K562 (cell line): ENCODE results near the gene MRPS15. TPM values are rescaled to one million over a fixed set of nuclear protein-coding genes. Genes with fewer than 3 reads are reported as not detected.
A peak's percentile ranks its signal among the peaks of the same experiment; 100 is the strongest.

ENCODE experiments used
- ATF2 ChIP-seq: sonication (generic); formaldehyde crosslinking; IDR thresholded peaks from 2 replicates; pipeline ENCODE4 v1.8.1; 2022; ENCODE audit warnings: missing genetic modification reagents
- DNMT1 ChIP-seq: fragments of 450-650 bp; IDR thresholded peaks from 2 replicates; pipeline ENCODE4 v1.6.1; 2016; ENCODE audit warnings: antibody characterized with exemption, mild to moderate bottlenecking
- EZH2 ChIP-seq: IDR thresholded peaks from 2 replicates; pipeline ENCODE4 v1.6.1; 2012; ENCODE audit warnings: low read depth, mild to moderate bottlenecking, inconsistent platforms, low read length, borderline replicate concordance
- FOXP1 ChIP-seq: sonication (generic); formaldehyde crosslinking; IDR thresholded peaks from 2 replicates; pipeline ENCODE4 v1.8.0; 2022; ENCODE audit warnings: mild to moderate bottlenecking, missing genetic modification reagents
- FUS ChIP-seq: fragments of 200-400 bp; formaldehyde crosslinking; optimal IDR thresholded peaks from 2 replicates; pipeline ENCODE3; 2017; ENCODE audit warnings: low read depth, low read length
- GABPB1 ChIP-seq: sonication (generic); formaldehyde crosslinking; IDR thresholded peaks from 2 replicates; pipeline ENCODE4 v1.8.0; 2022; ENCODE audit warnings: mild to moderate bottlenecking, missing genetic modification reagents
- KDM5B ChIP-seq: fragments of 200-600 bp; sonication (generic); IDR thresholded peaks from 2 replicates; pipeline ENCODE4 v1.6.1; 2012; ENCODE audit warnings: low read depth, mild to moderate bottlenecking, moderate library complexity, low read length, control low read depth, inconsistent platforms; ENCODE audit not compliant: insufficient replicate concordance
- PATZ1 ChIP-seq: fragments of 250-450 bp; sonication (Bioruptor Pico); IDR thresholded peaks from 2 replicates; pipeline ENCODE4 v1.5.0; 2020; ENCODE audit warnings: mild to moderate bottlenecking, borderline replicate concordance
- POLR3G ChIP-seq: IDR thresholded peaks from 2 replicates; pipeline ENCODE4 v1.6.1; 2011; ENCODE audit not compliant: insufficient read length, insufficient replicate concordance; ENCODE audit errors: extremely low read depth
- PRPF4 ChIP-seq: fragments of 200-400 bp; formaldehyde crosslinking; IDR thresholded peaks from one replicate; pipeline ENCODE4 v1.6.1; 2017; ENCODE audit warnings: low read length, low read depth, mild to moderate bottlenecking; ENCODE audit not compliant: insufficient read depth, poor library complexity, severe bottlenecking
- SMARCE1 ChIP-seq: fragments of 450-650 bp; IDR thresholded peaks from 2 replicates; pipeline ENCODE4 v1.7.1; 2016; ENCODE audit warnings: mild to moderate bottlenecking
- SUPT5H ChIP-seq: fragments of 450-650 bp; IDR thresholded peaks from 2 replicates; pipeline ENCODE4 v1.6.1; 2016
- TFAM ChIP-seq: fragments of 250-450 bp; sonication (Bioruptor Pico); conservative IDR thresholded peaks from 2 replicates; pipeline ENCODE4 v1.5.0; 2021; ENCODE audit warnings: mild to moderate bottlenecking, moderate library complexity
- TGIF2 ChIP-seq: sonication (generic); formaldehyde crosslinking; IDR thresholded peaks from 2 replicates; pipeline ENCODE4 v1.8.1; 2022; ENCODE audit warnings: mild to moderate bottlenecking, missing genetic modification reagents, moderate library complexity
- ZNF253 ChIP-seq: fragments of 250-450 bp; sonication (Bioruptor Pico); conservative IDR thresholded peaks from 2 replicates; pipeline ENCODE4 v1.6.1; 2021; ENCODE audit warnings: mild to moderate bottlenecking
- ZNF280A ChIP-seq: fragments of 450-650 bp; IDR thresholded peaks from 2 replicates; pipeline ENCODE4 v1.6.1; 2018; ENCODE audit warnings: mild to moderate bottlenecking, low read depth; ENCODE audit not compliant: partially characterized antibody
- polyA plus RNA-seq, 8 experiments: library from polyadenylated mRNA; depleted of rRNA in 4 of 8; stranded (reverse) in 5 of 8; unstranded in 3 of 8; fragments of >200 nt; fragmentation: Nextera tagmentation in 2 of 8; fragmentation: Illumina TruSeq in 1 of 8; extraction: Ambion mirVana in 2 of 8; extraction: Trizol in 1 of 8; gene quantifications; 2 replicates each; pipeline versions ENCODE4 v1.2.1 to v1.2.3, GENCODE V29; 2011 to 2014; ENCODE audit warnings: inconsistent platforms in 1 of 8, missing spikeins in 1 of 8
- total RNA-seq, 7 experiments: library from RNA; depleted of rRNA in 6 of 7; stranded (reverse); fragments of >200 nt in 6 of 7; fragmentation: Illumina TruSeq in 2 of 7; extraction: Trizol in 2 of 7; gene quantifications; 2 replicates each; pipeline versions ENCODE4 v1.2.1 to v1.2.3, GENCODE V29; 2011 to 2021; ENCODE audit warnings: low replicate concordance in 1 of 7
- TF ChIP-seq, protein P1 (sequence below): IDR thresholded peaks from 2 replicates; pipeline ENCODE4 v1.6.1; 2011; ENCODE audit not compliant: insufficient read length; ENCODE audit errors: extremely low read depth
- TF ChIP-seq, protein P2 (sequence below): fragments of 250-450 bp; sonication (Bioruptor Pico); IDR thresholded peaks from 2 replicates; pipeline ENCODE4 v1.6.1; 2021; ENCODE audit warnings: mild to moderate bottlenecking
- TF ChIP-seq, protein P3 (sequence below): sonication (generic); formaldehyde crosslinking; IDR thresholded peaks from 2 replicates; pipeline ENCODE4 v1.4.0; 2020; ENCODE audit warnings: mild to moderate bottlenecking, missing genetic modification reagents

MRPS15 gene
- total and polyA plus RNA-seq, 9 of the 15 experiments (the other 6 are each of a cell fraction or from before 2014, with no cell fraction given): 62.9 to 286 (median 149) TPM

DNA sequence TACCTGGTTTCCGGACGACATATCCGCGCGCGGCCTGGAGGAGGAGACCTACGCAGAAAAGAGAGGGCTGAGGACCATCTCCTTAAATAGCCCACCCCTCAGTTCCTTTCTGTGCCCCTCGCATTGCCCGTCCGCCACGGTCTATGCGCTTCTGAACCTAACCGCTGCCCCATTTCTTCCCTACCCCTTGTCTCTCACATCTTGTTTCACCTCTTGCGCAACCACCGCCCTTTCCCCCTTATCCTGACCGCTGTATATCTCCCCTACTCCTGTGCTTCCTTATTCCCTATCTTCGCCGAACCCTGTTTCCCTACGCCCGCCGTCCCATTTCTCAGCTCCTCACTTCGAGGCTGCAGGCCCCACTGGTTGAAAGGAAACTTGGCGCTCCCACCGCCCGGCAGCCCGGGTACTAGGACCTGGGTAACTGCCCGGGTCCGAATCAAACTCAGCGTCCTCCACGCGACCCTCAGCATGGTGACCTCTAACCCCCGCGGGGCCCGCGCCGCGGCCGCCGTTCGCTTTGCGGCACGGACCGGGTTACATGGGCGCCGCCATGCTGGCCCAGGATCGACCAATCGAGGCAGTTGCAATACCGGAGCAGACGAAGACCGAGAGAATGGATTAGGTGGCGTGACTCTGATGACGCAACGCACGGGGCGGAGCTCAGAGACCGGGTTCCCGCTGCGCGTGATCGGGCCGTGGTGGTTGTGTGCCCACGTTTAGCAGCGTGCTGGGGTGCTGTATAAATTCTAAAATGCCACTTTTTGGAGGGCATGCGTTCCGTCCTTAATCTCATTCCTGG, at the start of gene MRPS15 (continued):
- TF ChIP-seq, protein P1, sequence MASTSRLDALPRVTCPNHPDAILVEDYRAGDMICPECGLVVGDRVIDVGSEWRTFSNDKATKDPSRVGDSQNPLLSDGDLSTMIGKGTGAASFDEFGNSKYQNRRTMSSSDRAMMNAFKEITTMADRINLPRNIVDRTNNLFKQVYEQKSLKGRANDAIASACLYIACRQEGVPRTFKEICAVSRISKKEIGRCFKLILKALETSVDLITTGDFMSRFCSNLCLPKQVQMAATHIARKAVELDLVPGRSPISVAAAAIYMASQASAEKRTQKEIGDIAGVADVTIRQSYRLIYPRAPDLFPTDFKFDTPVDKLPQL: peak; percentile 50
- TF ChIP-seq DNMT1 (peak; percentile 97; the same call in 1 of the 2 replicates), GABPB1 (CRISPR knock-in tag) (peak; percentile 88), ZNF280A (peak; percentile 46), POLR3G (no peak), TFAM (CRISPR knock-in tag) (no peak), PRPF4 (no peak), SUPT5H (peak; percentile 93), ZNF253 (CRISPR knock-in tag) (no peak), ATF2 (peak; percentile 88; the same call in 1 of the 2 replicates), FOXP1 (CRISPR knock-in tag) (peak; percentile 90), KDM5B (peak; percentile 96), SMARCE1 (peak; percentile 75), TGIF2 (peak; percentile 91; the same call in 1 of the 2 replicates), FUS (no peak), PATZ1 (CRISPR knock-in tag) (no peak), EZH2 (no peak)
- TF ChIP-seq, protein P2, sequence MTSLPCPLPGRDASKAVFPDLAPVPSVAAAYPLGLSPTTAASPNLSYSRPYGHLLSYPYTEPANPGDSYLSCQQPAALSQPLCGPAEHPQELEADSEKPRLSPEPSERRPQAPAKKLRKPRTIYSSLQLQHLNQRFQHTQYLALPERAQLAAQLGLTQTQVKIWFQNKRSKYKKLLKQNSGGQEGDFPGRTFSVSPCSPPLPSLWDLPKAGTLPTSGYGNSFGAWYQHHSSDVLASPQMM (CRISPR knock-in tag): no peak
- TF ChIP-seq, protein P3, sequence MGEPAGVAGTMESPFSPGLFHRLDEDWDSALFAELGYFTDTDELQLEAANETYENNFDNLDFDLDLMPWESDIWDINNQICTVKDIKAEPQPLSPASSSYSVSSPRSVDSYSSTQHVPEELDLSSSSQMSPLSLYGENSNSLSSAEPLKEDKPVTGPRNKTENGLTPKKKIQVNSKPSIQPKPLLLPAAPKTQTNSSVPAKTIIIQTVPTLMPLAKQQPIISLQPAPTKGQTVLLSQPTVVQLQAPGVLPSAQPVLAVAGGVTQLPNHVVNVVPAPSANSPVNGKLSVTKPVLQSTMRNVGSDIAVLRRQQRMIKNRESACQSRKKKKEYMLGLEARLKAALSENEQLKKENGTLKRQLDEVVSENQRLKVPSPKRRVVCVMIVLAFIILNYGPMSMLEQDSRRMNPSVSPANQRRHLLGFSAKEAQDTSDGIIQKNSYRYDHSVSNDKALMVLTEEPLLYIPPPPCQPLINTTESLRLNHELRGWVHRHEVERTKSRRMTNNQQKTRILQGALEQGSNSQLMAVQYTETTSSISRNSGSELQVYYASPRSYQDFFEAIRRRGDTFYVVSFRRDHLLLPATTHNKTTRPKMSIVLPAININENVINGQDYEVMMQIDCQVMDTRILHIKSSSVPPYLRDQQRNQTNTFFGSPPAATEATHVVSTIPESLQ: peak; percentile 95; the same call in 1 of the 2 replicates
